ENCODE measurements around the gene MBP. TPM values are rescaled to one million over a fixed set of nuclear protein-coding genes. Genes with fewer than 3 reads are reported as not detected.

The MBP gene
- total and polyA plus RNA-seq, 10 of the 15 experiments (the other 5 are each of a cell fraction or from before 2014, with no cell fraction given), result 12.2 to 67.8 (median 42.1) TPM

DNA sequence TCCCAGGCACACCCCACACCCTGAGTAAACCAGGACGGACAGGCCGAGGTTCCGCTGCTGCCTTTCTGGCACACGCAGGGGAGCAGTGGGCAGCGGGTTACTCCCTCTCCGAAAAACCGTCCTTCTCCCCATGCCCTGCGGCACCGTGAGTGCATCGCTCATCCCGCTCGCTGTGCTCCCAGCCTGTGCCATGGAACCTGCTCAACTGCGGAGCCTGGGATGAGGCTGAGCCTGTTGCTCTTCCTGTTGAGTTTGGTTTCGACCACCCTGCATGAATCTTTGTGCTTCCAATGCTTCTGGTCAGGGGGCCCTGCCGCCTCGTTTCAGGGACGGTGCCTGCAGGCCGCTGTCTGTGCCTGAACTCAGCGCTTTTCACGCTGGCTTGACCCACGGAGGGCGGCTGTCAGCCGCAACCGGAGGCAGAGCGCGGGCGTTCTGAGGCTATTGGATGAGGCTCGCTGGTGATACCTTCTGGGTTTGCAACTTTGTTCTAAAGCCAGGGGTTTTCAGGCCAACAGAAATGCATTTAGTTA, 106.7 kb downstream of the MBP start:
- Histone ChIP-seq H3K27ac (ENCODE audit: control insufficient read depth, insufficient read depth) (no peak overlapping the region), H3K9ac (ENCODE audit: control insufficient read depth, insufficient read depth, low read length) (no peak overlapping the region), H3K4me3 (no peak overlapping the region), H3K4me1 (ENCODE audit: control insufficient read depth, insufficient read depth, low read length) (no peaks in the 10 kb centered on the region), H3K36me3 (ENCODE audit: control insufficient read depth in 2 of 2, insufficient read depth in 2 of 2, low read length in 1 of 2) (peaks cover 3 to 11% of the 10 kb centered on the region in 2 experiments; a peak in 3 of 4 replicates), H3K4me2 (ENCODE audit: control insufficient read depth, insufficient read depth) (no peak overlapping the region), H3K9me3 (replicated peaks; ENCODE audit: control insufficient read depth, insufficient read depth, low read length) (no peaks in the 10 kb centered on the region), H3K79me2 (ENCODE audit: control insufficient read depth, insufficient read depth, low read length) (no peaks in the 10 kb centered on the region; the same call in 1 of the 2 replicates), H2AFZ (ENCODE audit: control insufficient read depth, low read depth, low read length) (no peak overlapping the region), H3K27me3 (replicated peaks in 1 of 2; ENCODE audit: control insufficient read depth in 2 of 2, insufficient read depth in 2 of 2, low read length in 1 of 2) (no peaks in the 10 kb centered on the region), H4K20me1 (ENCODE audit: control insufficient read depth, insufficient read depth) (no peaks in the 10 kb centered on the region)
- intact Hi-C loops (cut with micrococcal nuclease; ENCODE audit: unreplicated experiment) (no loop called here), in situ Hi-C loops (cut with MboI) (no loop called here)
- ChIA-PET RAD21 (ENCODE audit: unreplicated experiment) (no interaction called here), CTCF (no interaction called here), SMC1A (ENCODE audit: uncharacterized antibody, unreplicated experiment) (no interaction called here), POLR2A (no interaction called here)
- DNase-seq (ENCODE audit: low read depth, low spot score) (no peak), FAIRE-seq (no peak), ATAC-seq (no peak)
- WGBS (ENCODE audit: insufficient coverage, insufficient replicate concordance, low lambda C conversion rate, missing lambda C conversion rate), result 97% methylated on average over 28 of the region's 28 CpGs
- BruUV-seq (replicated peaks), result no TSS peak
- TF ChIP-seq, protein P1, sequence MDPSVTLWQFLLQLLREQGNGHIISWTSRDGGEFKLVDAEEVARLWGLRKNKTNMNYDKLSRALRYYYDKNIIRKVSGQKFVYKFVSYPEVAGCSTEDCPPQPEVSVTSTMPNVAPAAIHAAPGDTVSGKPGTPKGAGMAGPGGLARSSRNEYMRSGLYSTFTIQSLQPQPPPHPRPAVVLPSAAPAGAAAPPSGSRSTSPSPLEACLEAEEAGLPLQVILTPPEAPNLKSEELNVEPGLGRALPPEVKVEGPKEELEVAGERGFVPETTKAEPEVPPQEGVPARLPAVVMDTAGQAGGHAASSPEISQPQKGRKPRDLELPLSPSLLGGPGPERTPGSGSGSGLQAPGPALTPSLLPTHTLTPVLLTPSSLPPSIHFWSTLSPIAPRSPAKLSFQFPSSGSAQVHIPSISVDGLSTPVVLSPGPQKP (IDR thresholded peaks at IDR 0.05; ENCODE audit: low read depth, low read length), result no peak
- TF ChIP-seq, protein P2, sequence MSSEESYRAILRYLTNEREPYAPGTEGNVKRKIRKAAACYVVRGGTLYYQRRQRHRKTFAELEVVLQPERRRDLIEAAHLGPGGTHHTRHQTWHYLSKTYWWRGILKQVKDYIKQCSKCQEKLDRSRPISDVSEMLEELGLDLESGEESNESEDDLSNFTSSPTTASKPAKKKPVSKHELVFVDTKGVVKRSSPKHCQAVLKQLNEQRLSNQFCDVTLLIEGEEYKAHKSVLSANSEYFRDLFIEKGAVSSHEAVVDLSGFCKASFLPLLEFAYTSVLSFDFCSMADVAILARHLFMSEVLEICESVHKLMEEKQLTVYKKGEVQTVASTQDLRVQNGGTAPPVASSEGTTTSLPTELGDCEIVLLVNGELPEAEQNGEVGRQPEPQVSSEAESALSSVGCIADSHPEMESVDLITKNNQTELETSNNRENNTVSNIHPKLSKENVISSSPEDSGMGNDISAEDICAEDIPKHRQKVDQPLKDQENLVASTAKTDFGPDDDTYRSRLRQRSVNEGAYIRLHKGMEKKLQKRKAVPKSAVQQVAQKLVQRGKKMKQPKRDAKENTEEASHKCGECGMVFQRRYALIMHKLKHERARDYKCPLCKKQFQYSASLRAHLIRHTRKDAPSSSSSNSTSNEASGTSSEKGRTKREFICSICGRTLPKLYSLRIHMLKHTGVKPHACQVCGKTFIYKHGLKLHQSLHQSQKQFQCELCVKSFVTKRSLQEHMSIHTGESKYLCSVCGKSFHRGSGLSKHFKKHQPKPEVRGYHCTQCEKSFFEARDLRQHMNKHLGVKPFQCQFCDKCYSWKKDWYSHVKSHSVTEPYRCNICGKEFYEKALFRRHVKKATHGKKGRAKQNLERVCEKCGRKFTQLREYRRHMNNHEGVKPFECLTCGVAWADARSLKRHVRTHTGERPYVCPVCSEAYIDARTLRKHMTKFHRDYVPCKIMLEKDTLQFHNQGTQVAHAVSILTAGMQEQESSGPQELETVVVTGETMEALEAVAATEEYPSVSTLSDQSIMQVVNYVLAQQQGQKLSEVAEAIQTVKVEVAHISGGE (CRISPR knock-in tag; IDR thresholded peaks at IDR 0.05), result no peak
- TF ChIP-seq, protein P3, sequence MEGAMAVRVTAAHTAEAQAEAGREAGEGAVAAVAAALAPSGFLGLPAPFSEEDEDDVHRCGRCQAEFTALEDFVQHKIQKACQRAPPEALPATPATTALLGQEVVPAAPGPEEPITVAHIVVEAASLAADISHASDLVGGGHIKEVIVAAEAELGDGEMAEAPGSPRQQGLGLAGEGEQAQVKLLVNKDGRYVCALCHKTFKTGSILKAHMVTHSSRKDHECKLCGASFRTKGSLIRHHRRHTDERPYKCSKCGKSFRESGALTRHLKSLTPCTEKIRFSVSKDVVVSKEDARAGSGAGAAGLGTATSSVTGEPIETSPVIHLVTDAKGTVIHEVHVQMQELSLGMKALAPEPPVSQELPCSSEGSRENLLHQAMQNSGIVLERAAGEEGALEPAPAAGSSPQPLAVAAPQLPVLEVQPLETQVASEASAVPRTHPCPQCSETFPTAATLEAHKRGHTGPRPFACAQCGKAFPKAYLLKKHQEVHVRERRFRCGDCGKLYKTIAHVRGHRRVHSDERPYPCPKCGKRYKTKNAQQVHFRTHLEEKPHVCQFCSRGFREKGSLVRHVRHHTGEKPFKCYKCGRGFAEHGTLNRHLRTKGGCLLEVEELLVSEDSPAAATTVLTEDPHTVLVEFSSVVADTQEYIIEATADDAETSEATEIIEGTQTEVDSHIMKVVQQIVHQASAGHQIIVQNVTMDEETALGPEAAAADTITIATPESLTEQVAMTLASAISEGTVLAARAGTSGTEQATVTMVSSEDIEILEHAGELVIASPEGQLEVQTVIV (IDR thresholded peaks at IDR 0.05; ENCODE audit: borderline replicate concordance, partially characterized antibody), result no peak
- TF ChIP-seq STAT1 (conservative IDR thresholded peaks at IDR 0.05) (no peak), RBBP5 (conservative IDR thresholded peaks at IDR 0.05) (no peak), STAT3 (IDR thresholded peaks at IDR 0.05; ENCODE audit: low read depth, low read length) (no peak)
- TF ChIP-seq, protein P4, sequence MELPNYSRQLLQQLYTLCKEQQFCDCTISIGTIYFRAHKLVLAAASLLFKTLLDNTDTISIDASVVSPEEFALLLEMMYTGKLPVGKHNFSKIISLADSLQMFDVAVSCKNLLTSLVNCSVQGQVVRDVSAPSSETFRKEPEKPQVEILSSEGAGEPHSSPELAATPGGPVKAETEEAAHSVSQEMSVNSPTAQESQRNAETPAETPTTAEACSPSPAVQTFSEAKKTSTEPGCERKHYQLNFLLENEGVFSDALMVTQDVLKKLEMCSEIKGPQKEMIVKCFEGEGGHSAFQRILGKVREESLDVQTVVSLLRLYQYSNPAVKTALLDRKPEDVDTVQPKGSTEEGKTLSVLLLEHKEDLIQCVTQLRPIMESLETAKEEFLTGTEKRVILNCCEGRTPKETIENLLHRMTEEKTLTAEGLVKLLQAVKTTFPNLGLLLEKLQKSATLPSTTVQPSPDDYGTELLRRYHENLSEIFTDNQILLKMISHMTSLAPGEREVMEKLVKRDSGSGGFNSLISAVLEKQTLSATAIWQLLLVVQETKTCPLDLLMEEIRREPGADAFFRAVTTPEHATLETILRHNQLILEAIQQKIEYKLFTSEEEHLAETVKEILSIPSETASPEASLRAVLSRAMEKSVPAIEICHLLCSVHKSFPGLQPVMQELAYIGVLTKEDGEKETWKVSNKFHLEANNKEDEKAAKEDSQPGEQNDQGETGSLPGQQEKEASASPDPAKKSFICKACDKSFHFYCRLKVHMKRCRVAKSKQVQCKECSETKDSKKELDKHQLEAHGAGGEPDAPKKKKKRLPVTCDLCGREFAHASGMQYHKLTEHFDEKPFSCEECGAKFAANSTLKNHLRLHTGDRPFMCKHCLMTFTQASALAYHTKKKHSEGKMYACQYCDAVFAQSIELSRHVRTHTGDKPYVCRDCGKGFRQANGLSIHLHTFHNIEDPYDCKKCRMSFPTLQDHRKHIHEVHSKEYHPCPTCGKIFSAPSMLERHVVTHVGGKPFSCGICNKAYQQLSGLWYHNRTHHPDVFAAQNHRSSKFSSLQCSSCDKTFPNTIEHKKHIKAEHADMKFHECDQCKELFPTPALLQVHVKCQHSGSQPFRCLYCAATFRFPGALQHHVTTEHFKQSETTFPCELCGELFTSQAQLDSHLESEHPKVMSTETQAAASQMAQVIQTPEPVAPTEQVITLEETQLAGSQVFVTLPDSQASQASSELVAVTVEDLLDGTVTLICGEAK (IDR thresholded peaks at IDR 0.05; ENCODE audit: borderline replicate concordance), result no peak
- TF ChIP-seq, protein P5, sequence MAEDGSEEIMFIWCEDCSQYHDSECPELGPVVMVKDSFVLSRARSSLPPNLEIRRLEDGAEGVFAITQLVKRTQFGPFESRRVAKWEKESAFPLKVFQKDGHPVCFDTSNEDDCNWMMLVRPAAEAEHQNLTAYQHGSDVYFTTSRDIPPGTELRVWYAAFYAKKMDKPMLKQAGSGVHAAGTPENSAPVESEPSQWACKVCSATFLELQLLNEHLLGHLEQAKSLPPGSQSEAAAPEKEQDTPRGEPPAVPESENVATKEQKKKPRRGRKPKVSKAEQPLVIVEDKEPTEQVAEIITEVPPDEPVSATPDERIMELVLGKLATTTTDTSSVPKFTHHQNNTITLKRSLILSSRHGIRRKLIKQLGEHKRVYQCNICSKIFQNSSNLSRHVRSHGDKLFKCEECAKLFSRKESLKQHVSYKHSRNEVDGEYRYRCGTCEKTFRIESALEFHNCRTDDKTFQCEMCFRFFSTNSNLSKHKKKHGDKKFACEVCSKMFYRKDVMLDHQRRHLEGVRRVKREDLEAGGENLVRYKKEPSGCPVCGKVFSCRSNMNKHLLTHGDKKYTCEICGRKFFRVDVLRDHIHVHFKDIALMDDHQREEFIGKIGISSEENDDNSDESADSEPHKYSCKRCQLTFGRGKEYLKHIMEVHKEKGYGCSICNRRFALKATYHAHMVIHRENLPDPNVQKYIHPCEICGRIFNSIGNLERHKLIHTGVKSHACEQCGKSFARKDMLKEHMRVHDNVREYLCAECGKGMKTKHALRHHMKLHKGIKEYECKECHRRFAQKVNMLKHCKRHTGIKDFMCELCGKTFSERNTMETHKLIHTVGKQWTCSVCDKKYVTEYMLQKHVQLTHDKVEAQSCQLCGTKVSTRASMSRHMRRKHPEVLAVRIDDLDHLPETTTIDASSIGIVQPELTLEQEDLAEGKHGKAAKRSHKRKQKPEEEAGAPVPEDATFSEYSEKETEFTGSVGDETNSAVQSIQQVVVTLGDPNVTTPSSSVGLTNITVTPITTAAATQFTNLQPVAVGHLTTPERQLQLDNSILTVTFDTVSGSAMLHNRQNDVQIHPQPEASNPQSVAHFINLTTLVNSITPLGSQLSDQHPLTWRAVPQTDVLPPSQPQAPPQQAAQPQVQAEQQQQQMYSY (CRISPR knock-in tag; IDR thresholded peaks at IDR 0.05), result no peak

All from GM12878 (cell line).